PC-9 (cell line): ENCODE results near the gene GDF10. TPM values are rescaled to one million over a fixed set of nuclear protein-coding genes. Genes with fewer than 3 reads are reported as not detected.

Experiments used
- BruUV-seq: library from RNA; stranded (reverse); fragments of 400-500 nt; replicated peaks from 2 replicates; lab custom pipeline; 2021; lab: Mats Ljungman, UMichigan
- CTCF ChIA-PET: fragments of 300-600 bp; sonication (Branson Sonifier 250); formaldehyde crosslinking; loops from one replicate; lab custom pipeline; 2022; ENCODE audit warnings: antibody characterized with exemption; lab: Charles Lee
- POLR2A ChIA-PET: fragments of 300-600 bp; sonication (Branson Sonifier 250); formaldehyde crosslinking; loops from one replicate; lab custom pipeline; 2022; ENCODE audit warnings: antibody characterized with exemption; ENCODE audit not compliant: unreplicated experiment; lab: Charles Lee
- DNase-seq, 2 experiments: peaks; one replicate each; pipeline versions ENCODE4 v3.0.0 to v3.0.0-alpha.2; 2015 to 2022; ENCODE audit warnings: mixed read lengths in 1 of 2
- H2AFZ ChIP-seq: fragments of 200-600 bp; sonication (generic); 2 replicates; pipeline ENCODE4 v1.8.1; 2017; ENCODE audit warnings: antibody characterized with exemption
- H3F3A ChIP-seq: fragments of 200-600 bp; sonication (generic); 2 replicates; pipeline ENCODE4 v1.8.1; 2017; ENCODE audit warnings: antibody characterized with exemption, mild to moderate bottlenecking, low read depth; ENCODE audit not compliant: insufficient read depth
- H3K27ac ChIP-seq: fragments of 200-600 bp; sonication (generic); 2 replicates; pipeline ENCODE4 v1.6.1; 2016; ENCODE audit warnings: mixed run types
- H3K27me3 ChIP-seq: fragments of 200-600 bp; sonication (generic); 2 replicates; pipeline ENCODE4 v1.6.1; 2016; ENCODE audit warnings: low read depth, mixed run types; ENCODE audit not compliant: insufficient read depth
- H3K36me3 ChIP-seq: fragments of 200-600 bp; sonication (generic); 2 replicates; pipeline ENCODE4 v1.6.1; 2016; ENCODE audit warnings: low read depth, mixed run types
- H3K4me1 ChIP-seq: fragments of 200-600 bp; sonication (generic); replicated peaks from 2 replicates; pipeline ENCODE4 v1.6.1; 2016; ENCODE audit warnings: mixed run types; ENCODE audit not compliant: insufficient read depth
- H3K4me2 ChIP-seq: fragments of 200-600 bp; sonication (generic); 2 replicates; pipeline ENCODE4 v1.6.1; 2017; ENCODE audit warnings: mixed run types
- H3K4me3 ChIP-seq: fragments of 200-600 bp; sonication (generic); 2 replicates; pipeline ENCODE4 v1.6.1; 2016; ENCODE audit warnings: mixed run types
- H3K79me2 ChIP-seq: fragments of 200-600 bp; sonication (generic); 2 replicates; pipeline ENCODE4 v1.6.1; 2017; ENCODE audit warnings: low read depth, mixed run types
- H3K9me2 ChIP-seq: fragments of 200-600 bp; sonication (generic); 2 replicates; pipeline ENCODE4 v1.8.1; 2017; ENCODE audit warnings: mild to moderate bottlenecking; ENCODE audit not compliant: insufficient read depth
- H3K9me3 ChIP-seq: fragments of 200-600 bp; sonication (generic); 2 replicates; pipeline ENCODE4 v1.8.1; 2016; ENCODE audit warnings: low read depth; ENCODE audit not compliant: insufficient read depth
- H4K20me1 ChIP-seq: fragments of 200-600 bp; sonication (generic); 2 replicates; pipeline ENCODE4 v1.8.1; 2017; ENCODE audit not compliant: insufficient read depth
- CTCF ChIP-seq: fragments of 200-600 bp; sonication (generic); conservative IDR thresholded peaks from 2 replicates; pipeline ENCODE4 v1.6.1; 2017; ENCODE audit warnings: mixed run types, antibody characterized with exemption, mild to moderate bottlenecking, moderate library complexity
- EZH2 ChIP-seq: fragments of 200-600 bp; sonication (generic); IDR thresholded peaks from 2 replicates; pipeline ENCODE4 v1.8.0; 2017; ENCODE audit warnings: antibody characterized with exemption, low read depth
- intact Hi-C: fragments of 100-400 bp; cut with micrococcal nuclease; formaldehyde crosslinking; loops from one replicate; pipeline ENCODE4 v1.10.0; 2022; ENCODE audit not compliant: unreplicated experiment
- total RNA-seq: library from RNA; stranded (reverse); gene quantifications from 2 replicates; pipeline ENCODE4 v1.2.3, GENCODE V29; 2021

The GDF10 gene
- total RNA-seq, 1 experiment from 2014 or later, result not detected

- H3K27me3 ChIP-seq, result peaks cover 22% of the 10 kb centered on the region
- peaks cover 13% of the 10 kb centered on the region; the same call in 1 of the 2 replicates for H3K9me3 ChIP-seq
- ChIA-PET POLR2A (no interaction called here), CTCF (no interaction called here)
- H3K9me2 ChIP-seq, result no peaks in the 10 kb centered on the region
- BruUV-seq, result no TSS peak
- no peaks in the 10 kb centered on the region for H3F3A ChIP-seq
- no peak overlapping the region for H3K4me2 ChIP-seq
- H3K27ac ChIP-seq, result no peak overlapping the region
- H3K4me3 ChIP-seq, result no peak overlapping the region
- no peaks in the 10 kb centered on the region for H3K4me1 ChIP-seq
- H2AFZ ChIP-seq, result no peak overlapping the region
- no peaks in the 10 kb centered on the region for H3K79me2 ChIP-seq
- no peak for DNase-seq
- intact Hi-C loops, result no loop called here
- no peaks in the 10 kb centered on the region for H3K36me3 ChIP-seq
- no peaks in the 10 kb centered on the region for H4K20me1 ChIP-seq
- TF ChIP-seq EZH2 (no peak), CTCF (no peak)
These were observed 30.7 kb upstream of the GDF10 start for GRCh38 chr10:47269294-47269693.

- no peaks in the 10 kb centered on the region for H3K36me3 ChIP-seq
- ChIA-PET POLR2A (interaction anchor here (0.6 kb wide), 1 partner anchor 20 kb away, joined by 3 read pairs; no protein-coding TSS in a partner anchor), CTCF (interaction anchor here (0.5 kb wide), 1 partner anchor 134 kb away, joined by 11 read pairs; no protein-coding TSS in a partner anchor)
- no peaks in the 10 kb centered on the region for H3K9me2 ChIP-seq
- TF ChIP-seq EZH2, result no peak
- no peak for TF ChIP-seq CTCF
- no peaks in the 10 kb centered on the region for H3K4me1 ChIP-seq
- peaks cover 12% of the 10 kb centered on the region for H3K27me3 ChIP-seq
- H4K20me1 ChIP-seq, result no peaks in the 10 kb centered on the region
- no peaks in the 10 kb centered on the region for H3F3A ChIP-seq
- no peaks in the 10 kb centered on the region for H3K79me2 ChIP-seq
- no peak overlapping the region for H2AFZ ChIP-seq
- H3K4me2 ChIP-seq, result no peak overlapping the region
- H3K4me3 ChIP-seq, result no peak overlapping the region
- H3K27ac ChIP-seq, result no peak overlapping the region
- H3K9me3 ChIP-seq, result no peaks in the 10 kb centered on the region
- no peak for DNase-seq
- intact Hi-C loops, result no loop called here
- BruUV-seq, result no TSS peak
These were observed 23.9 kb upstream of the GDF10 start for GRCh38 chr10:47276071-47276470.

- Histone ChIP-seq H3K4me1 (no peaks in the 10 kb centered on the region), H3K4me2 (no peak overlapping the region), H2AFZ (no peak overlapping the region), H3K79me2 (no peaks in the 10 kb centered on the region), H3K9me2 (no peaks in the 10 kb centered on the region), H3K27me3 (peaks cover 12% of the 10 kb centered on the region), H4K20me1 (no peaks in the 10 kb centered on the region), H3K4me3 (no peak overlapping the region), H3F3A (no peaks in the 10 kb centered on the region), H3K9me3 (no peaks in the 10 kb centered on the region), H3K36me3 (no peaks in the 10 kb centered on the region), H3K27ac (no peak overlapping the region)
- TF ChIP-seq CTCF (no peak), EZH2 (no peak)
- POLR2A ChIA-PET, result interaction anchor here (0.6 kb wide), 1 partner anchor 21 kb away, joined by 3 read pairs; no protein-coding TSS in a partner anchor
- no TSS peak for BruUV-seq
- DNase-seq, result no peak
- intact Hi-C loops, result no loop called here
- CTCF ChIA-PET, result no interaction called here
These were observed 23.2 kb upstream of the GDF10 start for GRCh38 chr10:47276576-47277351.
